ENCODE data around the gene ATP1B4. TPM values are rescaled to one million over a fixed set of nuclear protein-coding genes. Genes with fewer than 3 reads are reported as not detected.

Gene ATP1B4
- total and polyA plus RNA-seq, 4 donors: not detected

DNA sequence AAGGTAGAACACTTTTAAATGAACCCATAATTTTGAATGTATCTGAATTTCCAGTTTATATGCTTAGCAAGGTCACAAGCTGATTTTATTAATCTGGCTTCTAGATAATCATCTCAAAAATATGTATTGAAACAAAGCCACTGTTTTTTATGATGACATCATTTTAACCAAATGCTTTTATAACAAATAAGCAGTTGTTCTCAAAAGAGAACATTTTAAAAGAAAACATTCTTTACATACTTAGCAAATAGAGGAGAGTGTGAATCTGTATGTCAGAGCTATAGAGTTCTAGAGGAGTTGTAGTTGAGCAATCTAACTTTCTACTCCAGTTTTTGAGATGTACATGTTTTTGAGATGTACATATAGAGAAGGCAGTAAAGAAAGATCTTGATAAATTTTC lies 64.7 kb downstream of the ATP1B4 start:
- Histone ChIP-seq H3K36me3 (ENCODE audit: control insufficient read depth in 4 of 4, insufficient read depth in 4 of 4, low read length in 4 of 4) (no peaks in the 10 kb centered on the region), H3K4me3 (no peak overlapping the region), H3K9ac (ENCODE audit: insufficient read depth in 1 of 2, low read length in 2 of 2) (no peak overlapping the region), H3K9me3 (ENCODE audit: control insufficient read depth in 4 of 4, insufficient read depth in 3 of 4, low read length in 3 of 4) (no peaks in the 10 kb centered on the region), H3K27me3 (ENCODE audit: control insufficient read depth in 3 of 3, insufficient read depth in 3 of 3, low read length in 2 of 3) (no peaks in the 10 kb centered on the region), H3K27ac (ENCODE audit: low read depth in 1 of 2, low read length in 1 of 2) (no peak overlapping the region), H3K4me1 (ENCODE audit: control insufficient read depth in 5 of 5, insufficient read depth in 5 of 5, low read length in 5 of 5) (peaks cover 0 to 4% (median 0%) of the 10 kb centered on the region in 5 donors)
- ATAC-seq (ENCODE audit: insufficient read depth, low FRiP score) (no peak), DNase-seq (no peak)
- TF ChIP-seq, protein P1, sequence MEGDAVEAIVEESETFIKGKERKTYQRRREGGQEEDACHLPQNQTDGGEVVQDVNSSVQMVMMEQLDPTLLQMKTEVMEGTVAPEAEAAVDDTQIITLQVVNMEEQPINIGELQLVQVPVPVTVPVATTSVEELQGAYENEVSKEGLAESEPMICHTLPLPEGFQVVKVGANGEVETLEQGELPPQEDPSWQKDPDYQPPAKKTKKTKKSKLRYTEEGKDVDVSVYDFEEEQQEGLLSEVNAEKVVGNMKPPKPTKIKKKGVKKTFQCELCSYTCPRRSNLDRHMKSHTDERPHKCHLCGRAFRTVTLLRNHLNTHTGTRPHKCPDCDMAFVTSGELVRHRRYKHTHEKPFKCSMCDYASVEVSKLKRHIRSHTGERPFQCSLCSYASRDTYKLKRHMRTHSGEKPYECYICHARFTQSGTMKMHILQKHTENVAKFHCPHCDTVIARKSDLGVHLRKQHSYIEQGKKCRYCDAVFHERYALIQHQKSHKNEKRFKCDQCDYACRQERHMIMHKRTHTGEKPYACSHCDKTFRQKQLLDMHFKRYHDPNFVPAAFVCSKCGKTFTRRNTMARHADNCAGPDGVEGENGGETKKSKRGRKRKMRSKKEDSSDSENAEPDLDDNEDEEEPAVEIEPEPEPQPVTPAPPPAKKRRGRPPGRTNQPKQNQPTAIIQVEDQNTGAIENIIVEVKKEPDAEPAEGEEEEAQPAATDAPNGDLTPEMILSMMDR (IDR thresholded peaks at IDR 0.05; ENCODE audit: control extremely low read depth, extremely low read depth): no peak

DNA sequence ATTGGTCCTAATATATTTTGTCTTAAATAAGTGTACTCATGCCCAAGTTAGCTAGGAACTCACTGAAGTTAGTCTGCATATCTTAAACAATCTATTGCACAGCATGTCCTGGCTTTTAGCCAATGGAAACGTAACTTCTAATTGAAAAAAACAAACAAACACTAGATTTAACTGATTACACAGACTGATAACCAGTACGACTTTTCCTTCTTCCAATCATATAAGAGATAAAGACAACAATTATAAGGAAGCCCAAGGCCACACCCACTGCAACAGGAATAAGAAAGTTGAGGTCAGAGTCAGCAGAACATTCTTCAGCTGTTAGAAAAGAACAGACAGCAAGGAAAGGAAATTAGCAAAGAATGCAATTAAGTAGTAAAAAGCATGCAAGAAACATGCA lies 66.4 kb downstream of the ATP1B4 start:
- no peak overlapping the region for H3K4me3 ChIP-seq
- no peaks in the 10 kb centered on the region for H3K9me3 ChIP-seq (ENCODE audit: control insufficient read depth in 4 of 4, insufficient read depth in 3 of 4, low read length in 3 of 4)
- no peaks in the 10 kb centered on the region for H3K36me3 ChIP-seq (ENCODE audit: control insufficient read depth in 4 of 4, insufficient read depth in 4 of 4, low read length in 4 of 4)
- DNase-seq (peak in 2 of 3 donors; percentile 22 to 29), ATAC-seq (ENCODE audit: insufficient read depth, low FRiP score) (no peak)
- no peaks in the 10 kb centered on the region for H3K27me3 ChIP-seq (ENCODE audit: control insufficient read depth in 3 of 3, insufficient read depth in 3 of 3, low read length in 2 of 3)
- TF ChIP-seq, protein P1 (IDR thresholded peaks at IDR 0.05; ENCODE audit: control extremely low read depth, extremely low read depth): no peak
- WGBS, 2 donors: 7 to 13% methylated on average over 2 of the region's 2 CpGs
- no peak overlapping the region for H3K9ac ChIP-seq (ENCODE audit: insufficient read depth in 1 of 2, low read length in 2 of 2)
- no peak overlapping the region for H3K27ac ChIP-seq (ENCODE audit: low read depth in 1 of 2, low read length in 1 of 2)
- peaks cover 0 to 4% (median 0%) of the 10 kb centered on the region in 5 donors for H3K4me1 ChIP-seq (ENCODE audit: control insufficient read depth in 5 of 5, insufficient read depth in 5 of 5, low read length in 5 of 5)

DNA sequence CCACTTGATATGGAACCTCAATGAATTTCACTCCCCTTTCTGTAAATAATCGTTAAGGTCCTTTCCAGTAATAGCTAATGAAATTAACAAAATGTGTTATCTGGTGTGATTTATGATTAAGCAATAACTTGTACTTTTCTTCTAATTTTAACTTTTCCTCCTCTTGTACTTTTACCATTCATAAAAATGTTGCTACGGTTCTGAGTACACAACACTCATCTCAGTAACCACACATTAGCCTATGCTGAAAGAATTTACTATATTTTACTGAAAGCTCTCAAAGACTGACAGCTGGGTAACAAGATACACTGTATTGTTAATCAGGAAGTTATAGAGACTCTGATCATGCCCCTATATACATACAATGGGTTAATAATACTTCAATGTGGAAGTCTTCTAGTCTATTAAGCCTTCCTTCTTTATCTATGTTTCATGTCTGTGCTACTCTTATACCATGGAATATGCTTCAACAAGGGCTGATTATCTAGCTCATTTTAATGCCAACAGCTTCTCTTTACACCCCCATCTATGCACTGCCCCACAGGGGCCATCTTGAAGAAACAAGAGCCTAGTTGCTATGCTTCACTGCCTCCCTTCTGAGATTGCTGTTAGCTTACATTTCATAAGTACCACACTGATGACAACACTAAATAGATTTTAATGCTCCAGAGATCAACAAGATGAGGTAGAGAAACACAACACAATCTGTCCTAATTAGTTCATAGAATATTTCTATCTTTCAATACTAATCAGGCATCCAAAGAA lies 68.1 kb downstream of the ATP1B4 start:
- 66 to 80% methylated on average over 2 of the region's 2 CpGs for WGBS, 2 donors
- H3K9me3 ChIP-seq (ENCODE audit: control insufficient read depth in 4 of 4, insufficient read depth in 3 of 4, low read length in 3 of 4): no peaks in the 10 kb centered on the region
- H3K27me3 ChIP-seq (ENCODE audit: control insufficient read depth in 3 of 3, insufficient read depth in 3 of 3, low read length in 2 of 3): no peaks in the 10 kb centered on the region
- no peak overlapping the region for H3K27ac ChIP-seq (ENCODE audit: low read depth in 1 of 2, low read length in 1 of 2)
- DNase-seq (no peak), ATAC-seq (ENCODE audit: insufficient read depth, low FRiP score) (no peak)
- no peaks in the 10 kb centered on the region for H3K36me3 ChIP-seq (ENCODE audit: control insufficient read depth in 4 of 4, insufficient read depth in 4 of 4, low read length in 4 of 4)
- no peak overlapping the region for H3K4me3 ChIP-seq
- H3K4me1 ChIP-seq (ENCODE audit: control insufficient read depth in 5 of 5, insufficient read depth in 5 of 5, low read length in 5 of 5): peaks cover 0 to 4% (median 0%) of the 10 kb centered on the region in 5 donors
- TF ChIP-seq, protein P1 (IDR thresholded peaks at IDR 0.05; ENCODE audit: control extremely low read depth, extremely low read depth): no peak
- no peak overlapping the region for H3K9ac ChIP-seq (ENCODE audit: insufficient read depth in 1 of 2, low read length in 2 of 2)

Other genes with a start within 250 kb of the ATP1B4 start
- not detected for gene RHOXF1, start 246.2 kb upstream of the ATP1B4 start, total RNA-seq
- gene RHOXF1, start 246.2 kb upstream of the ATP1B4 start, polyA plus RNA-seq: under 1 TPM in 1 of 2 donors, not detected in 1; 0.37 TPM
- not detected for gene RHOXF2, start 203.5 kb upstream of the ATP1B4 start, total RNA-seq
- not detected for gene RHOXF2, start 203.5 kb upstream of the ATP1B4 start, polyA plus RNA-seq
- gene ZBTB33, start 111.3 kb upstream of the ATP1B4 start, total RNA-seq: 10 to 100 TPM; 10.6 to 21.0 TPM
- gene ZBTB33, start 111.3 kb upstream of the ATP1B4 start, polyA plus RNA-seq: 1 to 10 TPM; 3.1 to 5.3 TPM
- under 1 TPM; 0.54 to 0.80 TPM for gene TMEM255A, start 50.6 kb upstream of the ATP1B4 start, total RNA-seq
- gene TMEM255A, start 50.6 kb upstream of the ATP1B4 start, polyA plus RNA-seq: under 1 TPM; 0.20 to 0.37 TPM
- gene LAMP2, start 107.2 kb downstream of the ATP1B4 start, total RNA-seq: 100 to 1,000 TPM in 1 of 2 donors, 10 to 100 TPM in 1; 96.7 to 102 TPM
- 100 to 1,000 TPM in 1 of 2 donors, 10 to 100 TPM in 1; 35.0 to 100 TPM for gene LAMP2, start 107.2 kb downstream of the ATP1B4 start, polyA plus RNA-seq
- gene CUL4B, start 198.9 kb downstream of the ATP1B4 start, total RNA-seq: 10 to 100 TPM; 32.2 to 61.2 TPM
- 10 to 100 TPM; 15.2 to 16.4 TPM for gene CUL4B, start 198.9 kb downstream of the ATP1B4 start, polyA plus RNA-seq
- 10 to 100 TPM; 22.6 to 35.4 TPM for gene MCTS1, start 242.0 kb downstream of the ATP1B4 start, total RNA-seq
- gene MCTS1, start 242.0 kb downstream of the ATP1B4 start, polyA plus RNA-seq: 10 to 100 TPM; 42.2 to 43.2 TPM

Measured in lung (tissue), 12 donors.